Small intestine (tissue), 7 donors: ENCODE results near the gene CIB4. TPM values are rescaled to one million over a fixed set of nuclear protein-coding genes. Genes with fewer than 3 reads are reported as not detected.

ENCODE experiments used
- DNase-seq, 2 donors: peaks; one replicate each; pipeline versions ENCODE4 v3.0.0 to v3.0.0-alpha.2; 2013
- FAIRE-seq: peaks from 2 replicates; lab custom pipeline; 2012; peaks lifted over from hg19 to GRCh38; lab: Jason Lieb, UNC
- H3K27ac ChIP-seq, 3 donors: one replicate each; pipeline ENCODE4 v1.5.1; 2013; ENCODE audit warnings: low read length in 2 of 3, mild to moderate bottlenecking in 2 of 3, control low read depth in 1 of 3, inconsistent platforms in 1 of 3, low read depth in 1 of 3, moderate library complexity in 1 of 3
- H3K27me3 ChIP-seq, 3 donors: one replicate each; pipeline ENCODE4 v1.6.1; 2013; ENCODE audit warnings: low read length in 3 of 3, inconsistent platforms in 1 of 3; ENCODE audit not compliant: control insufficient read depth in 3 of 3, insufficient read depth in 3 of 3
- H3K36me3 ChIP-seq, 3 donors: one replicate each; pipeline ENCODE4 v1.6.1; 2013; ENCODE audit warnings: low read length in 3 of 3, inconsistent platforms in 1 of 3, low read depth in 1 of 3, mild to moderate bottlenecking in 1 of 3, moderate library complexity in 1 of 3; ENCODE audit not compliant: control insufficient read depth in 3 of 3, insufficient read depth in 2 of 3
- H3K4me1 ChIP-seq, 3 donors: one replicate each; pipeline ENCODE4 v1.6.1; 2013; ENCODE audit warnings: low read length in 2 of 3, inconsistent platforms in 1 of 3, low read depth in 1 of 3, mild to moderate bottlenecking in 1 of 3, moderate library complexity in 1 of 3; ENCODE audit not compliant: control insufficient read depth in 3 of 3, insufficient read depth in 2 of 3
- H3K4me3 ChIP-seq, 3 donors: one replicate each; pipeline ENCODE4 v1.5.1; 2013; ENCODE audit warnings: low read length in 3 of 3, control low read depth in 1 of 3, inconsistent platforms in 1 of 3, low read depth in 1 of 3, mild to moderate bottlenecking in 1 of 3, moderate library complexity in 1 of 3
- H3K9me3 ChIP-seq, 2 donors: one replicate each; pipeline ENCODE4 v1.6.1; 2013; ENCODE audit warnings: low read depth in 1 of 2, low read length in 1 of 2; ENCODE audit not compliant: control insufficient read depth in 2 of 2, insufficient read depth in 1 of 2
- WGBS, 3 donors: extraction: QIAGEN DNeasy Blood & Tissue Kit; methylation state at CpG; one replicate each; pipeline ENCODE4 v1.1.7; 2013; 5-methylcytosine and 5-hydroxymethylcytosine counted together
- polyA plus RNA-seq, 4 donors: library from polyadenylated mRNA; stranded (reverse) in 3 of 4; unstranded in 1 of 4; fragments of 200-250 nt in 3 of 4; fragments of 120-200 nt in 1 of 4; gene quantifications; one replicate each; pipeline versions ENCODE4 v1.2.1 to v1.2.3, GENCODE V29; 2013
- donor health status: healthy with polysubstance abuse.
- donor health status: control.
- donor health status: control.
- donor health status: Bipolar disorder and iron deficiency.
- donor health status: healthy.

The CIB4 gene
- polyA plus RNA-seq, 4 donors, result 0.15 TPM; not detected in 3

DNA sequence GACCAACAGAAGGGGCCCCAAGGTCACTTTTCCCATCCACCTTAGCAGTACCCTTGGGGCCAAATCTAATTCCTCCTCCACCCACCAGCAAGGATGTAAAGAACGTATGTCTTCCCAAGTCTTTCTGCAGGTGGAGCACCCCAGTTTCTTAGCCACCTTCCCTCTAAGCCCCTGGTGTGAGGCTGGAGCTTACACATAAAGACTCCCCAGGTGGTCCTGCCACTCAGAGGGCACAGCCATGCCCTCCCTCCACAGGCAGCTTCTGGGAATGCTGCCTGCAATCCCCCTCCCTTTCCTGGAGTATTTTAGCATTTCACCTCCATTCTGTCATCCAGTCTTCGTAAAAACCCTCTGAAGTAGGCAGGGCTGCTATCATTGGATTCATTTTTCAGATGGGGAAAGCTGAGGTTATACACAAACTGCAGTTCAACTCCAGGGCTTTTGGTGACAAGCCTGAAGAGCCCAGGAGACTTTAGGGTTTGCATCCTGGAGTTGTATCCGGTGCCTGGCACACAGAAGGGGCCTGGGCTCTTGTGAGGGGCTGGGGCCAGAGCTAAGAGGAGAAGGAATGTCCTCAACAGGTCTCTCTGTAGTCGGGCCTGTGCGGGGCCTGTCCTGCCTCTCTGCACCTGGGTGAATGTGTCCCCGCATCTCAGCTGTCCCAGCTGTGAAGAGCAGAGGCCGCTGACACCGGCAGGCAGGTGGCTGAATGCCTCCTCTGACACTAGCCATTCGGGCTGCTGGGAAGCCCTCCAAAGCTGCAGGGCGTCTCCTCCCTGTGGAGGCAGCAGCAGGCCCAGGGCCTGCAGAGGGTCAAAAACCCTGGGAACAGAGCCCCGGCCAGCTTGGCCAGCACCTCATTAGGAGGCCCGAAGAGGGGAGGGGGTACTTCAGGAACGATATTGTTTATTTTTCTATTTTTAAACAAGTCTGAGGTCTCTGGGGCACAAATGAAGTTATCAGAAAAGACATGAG lies 27.6 kb downstream of the CIB4 start:
- peak overlapping the region in 1 of 3 donors; percentile 37 for H3K27ac ChIP-seq
- no peak overlapping the region for H3K4me3 ChIP-seq
- FAIRE-seq (no peak), DNase-seq (no peak)
- H3K4me1 ChIP-seq, result peaks cover 14 to 67% (median 20%) of the 10 kb centered on the region in 3 donors
- H3K36me3 ChIP-seq, result no peaks in the 10 kb centered on the region
- H3K27me3 ChIP-seq, result peaks cover 0 to 12% (median 0%) of the 10 kb centered on the region in 3 donors
- 64 to 79% (median 71%) methylated on average over 13 of the region's 13 CpGs for WGBS, 3 donors
- no peaks in the 10 kb centered on the region for H3K9me3 ChIP-seq

- H3K4me1 ChIP-seq, result peaks cover 14 to 67% (median 20%) of the 10 kb centered on the region in 3 donors
- no peak overlapping the region for H3K4me3 ChIP-seq
- peak overlapping the region in 2 of 3 donors; percentile 12 to 37 for H3K27ac ChIP-seq
- FAIRE-seq (no peak), DNase-seq (peak in 1 of 2 donors; percentile 45)
- peaks cover 0 to 5% (median 0%) of the 10 kb centered on the region in 3 donors for H3K27me3 ChIP-seq
- H3K36me3 ChIP-seq, result no peaks in the 10 kb centered on the region
- WGBS, 3 donors, result 33 to 38% (median 38%) methylated on average over 8 of the region's 8 CpGs
- no peaks in the 10 kb centered on the region for H3K9me3 ChIP-seq
Observed at GRCh38 chr2:26612522-26613240, 28.5 kb downstream of the CIB4 start.

DNA sequence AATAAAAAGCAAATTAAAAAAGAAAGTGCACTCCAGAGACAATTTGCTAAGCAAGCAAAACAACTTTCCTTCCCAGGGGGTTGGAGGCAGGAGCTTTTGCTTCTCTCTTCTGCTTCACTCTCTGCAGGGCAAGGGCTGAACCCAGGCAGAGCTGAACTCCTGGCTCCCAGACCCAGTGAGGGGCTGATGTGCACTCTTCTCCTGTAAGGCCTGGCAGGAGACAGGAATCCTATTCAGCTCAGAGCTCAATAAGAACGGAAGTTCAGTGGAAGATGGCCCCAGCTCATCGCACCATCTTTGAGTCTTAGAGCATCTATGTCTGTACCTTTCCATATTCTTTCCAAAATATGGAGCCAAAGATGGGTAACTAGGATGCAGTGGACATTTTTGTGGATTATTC lies 29.1 kb downstream of the CIB4 start:
- FAIRE-seq, result no peak
- H3K27ac ChIP-seq, result no peak overlapping the region
- DNase-seq, result no peak
- H3K36me3 ChIP-seq, result no peaks in the 10 kb centered on the region
- peaks cover 14 to 66% (median 20%) of the 10 kb centered on the region in 3 donors for H3K4me1 ChIP-seq
- WGBS, 3 donors, result 88 to 96% (median 92%) methylated on average over 2 of the region's 2 CpGs
- no peaks in the 10 kb centered on the region for H3K9me3 ChIP-seq
- H3K27me3 ChIP-seq, result no peaks in the 10 kb centered on the region
- H3K4me3 ChIP-seq, result no peak overlapping the region

DNA sequence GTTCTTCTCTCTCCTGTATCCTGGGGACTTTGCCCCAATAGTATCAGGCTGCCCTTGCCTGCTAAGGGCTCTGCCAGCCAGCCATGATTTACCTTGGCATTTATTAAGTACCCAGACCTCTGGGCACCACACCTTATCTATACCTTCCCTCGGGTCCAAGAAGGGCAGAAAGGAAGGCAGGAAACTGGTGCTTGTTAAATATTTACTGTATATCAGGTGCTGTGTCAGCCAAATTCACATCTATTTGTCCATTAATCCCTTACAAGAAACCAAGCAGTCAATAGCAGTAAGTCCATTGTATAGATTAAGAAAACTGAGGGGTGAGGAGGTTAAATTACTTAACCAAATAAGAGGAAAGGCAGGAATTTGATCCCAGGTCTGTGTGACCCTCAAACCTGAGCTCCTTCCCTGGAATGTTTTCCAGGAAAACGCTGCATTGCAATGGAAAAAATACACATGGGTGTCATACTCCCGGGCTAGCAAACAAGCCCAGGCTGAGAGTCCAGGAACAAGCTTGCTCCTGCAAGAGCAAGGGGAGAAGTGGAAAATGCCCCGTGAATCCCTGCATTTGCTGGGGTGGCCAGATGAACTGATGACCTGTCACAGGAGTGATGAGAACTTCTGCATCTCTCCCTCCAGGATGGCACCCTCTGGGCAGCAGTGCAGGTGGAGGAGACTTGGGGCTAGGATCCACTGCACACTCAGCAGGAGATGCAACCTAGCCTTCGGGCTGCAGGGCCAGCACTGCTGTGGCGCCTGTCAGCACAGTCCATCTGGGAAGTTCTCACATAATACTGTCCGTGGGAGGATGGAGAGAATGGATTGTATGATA lies 30.4 kb downstream of the CIB4 start:
- no peaks in the 10 kb centered on the region for H3K27me3 ChIP-seq
- DNase-seq, result peak in 1 of 2 donors; percentile 96
- H3K27ac ChIP-seq, result peak overlapping the region in 1 of 3 donors; percentile 37
- no peak overlapping the region for H3K4me3 ChIP-seq
- 36 to 64% (median 47%) methylated on average over 7 of the region's 7 CpGs for WGBS, 3 donors
- peaks cover 7 to 62% (median 20%) of the 10 kb centered on the region in 3 donors for H3K4me1 ChIP-seq
- H3K9me3 ChIP-seq, result no peaks in the 10 kb centered on the region
- no peaks in the 10 kb centered on the region for H3K36me3 ChIP-seq
- FAIRE-seq, result no peak

DNA sequence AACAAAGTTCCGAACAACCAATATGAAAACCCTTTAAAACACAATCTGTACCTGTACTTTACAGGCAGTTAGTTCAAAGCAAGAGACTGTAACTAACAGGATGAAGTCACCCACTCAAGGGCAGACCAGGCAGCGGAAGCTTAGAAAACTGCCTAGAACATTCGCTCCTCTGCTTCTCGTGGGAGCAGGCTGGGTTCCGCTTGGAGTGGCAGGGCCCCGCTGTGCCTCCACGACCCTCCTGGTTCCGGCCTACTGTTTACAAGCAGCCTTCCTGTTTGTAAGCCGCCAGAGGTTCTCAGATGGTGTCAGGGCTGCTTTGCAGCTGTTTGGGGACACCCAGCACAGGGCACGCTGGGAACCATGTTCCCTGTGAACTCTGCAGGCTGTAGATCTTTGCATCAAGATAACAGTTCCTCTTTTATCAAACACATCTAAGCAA lies 31.3 kb downstream of the CIB4 start:
- no peak overlapping the region for H3K4me3 ChIP-seq
- DNase-seq (no peak), FAIRE-seq (no peak)
- WGBS, 3 donors, result 44 to 52% (median 47%) methylated on average over 10 of the region's 10 CpGs
- H3K4me1 ChIP-seq, result peaks cover 7 to 54% (median 20%) of the 10 kb centered on the region in 3 donors
- H3K9me3 ChIP-seq, result no peaks in the 10 kb centered on the region
- H3K36me3 ChIP-seq, result no peaks in the 10 kb centered on the region
- peaks cover 0 to 3% (median 2%) of the 10 kb centered on the region in 3 donors for H3K27me3 ChIP-seq
- peak overlapping the region; percentile 19 to 58 (median 37) for H3K27ac ChIP-seq

- FAIRE-seq (no peak), DNase-seq (no peak)
- no peaks in the 10 kb centered on the region for H3K36me3 ChIP-seq
- WGBS, 3 donors, result 75 to 92% (median 85%) methylated on average over 6 to 7 of the region's 7 CpGs
- peak overlapping the region in 2 of 3 donors; percentile 37 to 53 for H3K27ac ChIP-seq
- peaks cover 0 to 3% (median 2%) of the 10 kb centered on the region in 3 donors for H3K27me3 ChIP-seq
- no peaks in the 10 kb centered on the region for H3K9me3 ChIP-seq
- H3K4me3 ChIP-seq, result no peak overlapping the region
- peaks cover 7 to 48% (median 20%) of the 10 kb centered on the region in 3 donors for H3K4me1 ChIP-seq
Observed at GRCh38 chr2:26609205-26609631, 31.9 kb downstream of the CIB4 start.

GRCh38 chr2:26608557-26608956 lies 32.6 kb downstream of the CIB4 start:
- WGBS, 3 donors, result 66 to 85% (median 81%) methylated on average over 8 of the region's 8 CpGs
- H3K4me3 ChIP-seq, result no peak overlapping the region
- no peak overlapping the region for H3K27ac ChIP-seq
- peaks cover 7 to 44% (median 20%) of the 10 kb centered on the region in 3 donors for H3K4me1 ChIP-seq
- peaks cover 0 to 6% (median 2%) of the 10 kb centered on the region in 3 donors for H3K27me3 ChIP-seq
- no peaks in the 10 kb centered on the region for H3K36me3 ChIP-seq
- no peak for FAIRE-seq
- DNase-seq, result no peak
- no peaks in the 10 kb centered on the region for H3K9me3 ChIP-seq
